Activated CD4-positive, alpha-beta T cell treated with anti-CD3 and anti-CD28 coated beads for 36 hours (primary cell): ENCODE measurements around the gene FSTL4. TPM values are rescaled to one million over a fixed set of nuclear protein-coding genes. Genes with fewer than 3 reads are reported as not detected.

ENCODE experiments used
- ATAC-seq: fragments of 200-7000 bp; cut with Tn5 transposase; one replicate; pipeline ENCODE4 v1.10.0; 2021; ENCODE audit warnings: mild to moderate bottlenecking, moderate library complexity
- CTCF ChIA-PET: fragments of 350-600 bp; sonication (Branson Sonifier 250); formaldehyde crosslinking; loops from one replicate; lab custom pipeline; 2021; ENCODE audit warnings: antibody characterized with exemption; lab: Charles Lee
- POLR2A ChIA-PET: fragments of 350-600 bp; sonication (Branson Sonifier 250); formaldehyde crosslinking; loops from one replicate; lab custom pipeline; 2021; ENCODE audit warnings: antibody characterized with exemption, inconsistent platforms; lab: Charles Lee
- DNase-seq: peaks from one replicate; pipeline ENCODE4 v3.0.0-alpha.2; 2020
- H3K27ac Mint-ChIP-seq: one replicate; pipeline ENCODE4 v1.8.0; 2021; ENCODE audit warnings: mixed read lengths
- H3K27me3 Mint-ChIP-seq: one replicate; pipeline ENCODE4 v1.8.0; 2021; ENCODE audit warnings: mixed read lengths
- H3K36me3 Mint-ChIP-seq: one replicate; pipeline ENCODE4 v1.8.0; 2021; ENCODE audit warnings: low read depth, mixed read lengths
- H3K4me1 Mint-ChIP-seq: one replicate; pipeline ENCODE4 v1.8.0; 2021; ENCODE audit warnings: mixed read lengths
- H3K4me3 Mint-ChIP-seq: one replicate; pipeline ENCODE4 v1.8.0; 2021; ENCODE audit warnings: mild to moderate bottlenecking, moderate library complexity, mixed read lengths
- H3K9me3 Mint-ChIP-seq: one replicate; pipeline ENCODE4 v1.8.0; 2021; ENCODE audit warnings: low read depth, mixed read lengths
- intact Hi-C, 2 experiments: fragments of 100-400 bp; cut with DNase I in 1 of 2; cut with micrococcal nuclease in 1 of 2; formaldehyde crosslinking; loops; one replicate each; pipeline versions ENCODE4 v1.14.2 to v1.15.1; 2022 to 2024; cut with DNase I, micrococcal nuclease
- total RNA-seq, 2 experiments: library from RNA; stranded (reverse); gene quantifications; one replicate each; pipeline ENCODE4 v1.2.3, GENCODE V29; 2021

Gene FSTL4
- total RNA-seq, 2 experiments from 2014 or later, result not detected

DNA sequence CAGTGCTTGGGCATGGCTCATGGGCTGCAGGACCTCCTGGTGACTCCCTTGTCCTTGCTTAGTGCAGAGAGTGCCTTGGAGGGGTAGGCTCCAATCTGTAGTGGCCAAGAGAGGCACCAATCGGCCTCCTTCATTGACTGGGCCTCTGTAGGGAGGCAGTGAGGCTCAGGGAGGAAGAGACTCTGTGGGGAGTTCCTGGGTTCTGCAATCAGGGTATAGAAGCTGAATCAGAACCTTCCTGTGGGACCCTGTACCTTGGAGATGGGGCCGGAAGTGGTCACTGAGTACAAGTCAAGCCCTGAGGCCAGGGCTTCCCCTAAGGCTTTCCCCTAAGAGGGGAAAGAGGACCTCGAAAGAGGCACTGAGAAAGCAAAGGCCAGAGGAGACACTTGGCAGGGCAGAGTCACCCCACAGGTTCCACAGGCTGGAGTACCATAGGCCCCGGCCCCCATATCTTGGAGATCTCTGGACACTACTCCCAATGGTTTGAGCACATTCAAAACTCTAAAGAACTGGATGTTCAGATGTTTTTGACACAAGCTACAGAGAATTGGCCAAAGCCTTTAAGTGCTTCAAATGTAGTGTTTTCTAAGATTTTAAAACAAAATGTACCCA is 370.0 kb downstream of the FSTL4 start:
- DNase-seq, result no peak
- no peak for ATAC-seq
- Mint-ChIP-seq H3K4me3 (no peak overlapping the region), H3K27ac (no peak overlapping the region), H3K36me3 (no peaks in the 10 kb centered on the region), H3K27me3 (no peaks in the 10 kb centered on the region), H3K4me1 (peaks cover 27% of the 10 kb centered on the region), H3K9me3 (no peaks in the 10 kb centered on the region)
- intact Hi-C loops, result no loop called here
- ChIA-PET CTCF (no interaction called here), POLR2A (no interaction called here)

DNA sequence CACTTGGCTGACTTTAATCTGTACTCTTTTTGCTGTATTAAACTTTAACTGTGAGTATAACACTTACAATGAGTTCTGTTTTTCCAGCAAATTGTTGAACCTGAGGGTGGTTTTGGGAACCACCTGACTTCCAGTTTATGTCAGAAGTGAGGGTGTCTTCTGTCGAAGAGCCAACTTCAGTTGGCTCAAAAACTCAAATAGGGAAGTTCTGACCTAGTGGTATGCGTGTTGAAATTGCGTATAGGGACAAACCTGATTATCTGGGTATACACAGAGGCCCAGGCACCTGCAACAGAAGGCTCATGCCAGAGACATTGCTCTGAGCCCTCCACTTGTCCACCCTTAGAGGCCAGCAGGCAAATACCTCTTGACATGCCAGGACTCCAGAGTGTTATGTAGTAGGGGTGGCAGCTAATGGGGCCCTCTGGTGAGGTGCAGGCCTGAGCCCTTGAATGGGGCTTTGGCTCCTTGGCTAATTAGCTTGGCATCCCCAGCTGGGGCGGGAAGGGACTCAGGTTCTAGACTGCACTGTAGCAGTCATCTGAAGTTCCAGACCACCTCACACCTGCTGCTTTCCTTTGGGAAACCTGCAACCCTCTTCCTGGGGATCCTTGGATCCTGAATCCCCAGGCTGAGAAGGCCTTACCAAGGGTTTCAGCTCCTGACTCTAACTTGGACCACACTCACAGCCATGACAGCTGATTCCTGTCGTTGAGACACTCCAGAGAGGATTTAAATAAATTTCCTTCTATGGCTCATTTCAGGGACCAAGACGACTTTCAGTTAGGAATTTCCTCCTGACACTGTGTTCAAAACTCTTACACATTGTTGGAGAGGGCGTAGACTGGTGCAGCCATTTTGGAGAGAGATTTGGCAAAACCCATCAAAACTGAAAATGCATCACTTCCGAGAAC is 370.9 kb downstream of the FSTL4 start:
- CTCF ChIA-PET, result no interaction called here
- no peak for ATAC-seq

DNA sequence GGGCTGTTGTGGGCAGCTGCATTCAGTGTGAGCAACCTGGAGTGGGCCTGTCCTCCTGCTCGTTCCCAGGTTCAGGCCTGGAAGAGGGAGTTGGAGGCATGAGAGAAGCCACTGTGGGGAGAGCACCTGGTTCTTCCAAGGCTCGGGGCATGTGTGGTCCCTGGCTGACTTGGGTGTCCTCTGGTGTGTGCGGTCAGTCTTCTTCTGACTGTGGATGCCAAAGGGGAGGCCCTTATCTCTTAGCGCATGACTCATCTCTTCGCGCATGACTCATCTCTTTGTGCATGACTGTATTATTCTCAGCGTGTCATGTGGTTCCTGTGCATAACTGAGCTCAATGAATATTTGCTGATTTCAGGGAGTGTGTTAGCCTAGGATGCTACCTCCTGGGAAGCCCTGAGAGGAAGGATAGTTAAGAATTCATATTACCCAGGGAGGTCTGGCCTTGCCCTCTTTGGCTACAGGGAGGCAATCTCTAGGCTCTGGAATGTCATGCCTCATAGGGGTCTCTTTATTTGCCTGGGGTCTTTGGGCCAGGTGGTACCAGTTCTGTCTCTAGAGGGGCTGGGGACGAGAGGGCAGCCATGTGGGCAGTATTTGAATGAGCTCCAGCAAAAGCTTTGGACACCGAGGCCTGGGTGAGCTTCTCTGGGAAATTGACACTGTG is 371.8 kb downstream of the FSTL4 start:
- ChIA-PET POLR2A (no interaction called here), CTCF (no interaction called here)
- peak; percentile 85 for ATAC-seq
- Mint-ChIP-seq H3K9me3 (no peaks in the 10 kb centered on the region), H3K27me3 (no peaks in the 10 kb centered on the region), H3K4me1 (peaks cover 25% of the 10 kb centered on the region), H3K36me3 (no peaks in the 10 kb centered on the region), H3K4me3 (no peak overlapping the region), H3K27ac (no peak overlapping the region)
- intact Hi-C loops, result no loop called here
- peak; percentile 78 for DNase-seq

More for the DNA sequence above, 370.9 kb downstream of the FSTL4 start:
- DNase-seq, result no peak
- Mint-ChIP-seq H3K4me1 (peaks cover 27% of the 10 kb centered on the region), H3K36me3 (no peaks in the 10 kb centered on the region), H3K27ac (no peak overlapping the region), H3K9me3 (no peaks in the 10 kb centered on the region), H3K27me3 (no peaks in the 10 kb centered on the region), H3K4me3 (no peak overlapping the region)
- POLR2A ChIA-PET, result interaction anchor here (0.5 kb wide), 1 partner anchor 290 kb away, joined by 3 read pairs; no protein-coding TSS in a partner anchor
- intact Hi-C loops, result no loop called here

- no peaks in the 10 kb centered on the region for H3K27me3 Mint-ChIP-seq
- H3K27ac Mint-ChIP-seq, result no peak overlapping the region
- DNase-seq, result no peak
- ATAC-seq, result no peak
- H3K4me3 Mint-ChIP-seq, result no peak overlapping the region
- ChIA-PET POLR2A (no interaction called here), CTCF (interaction anchor here (0.6 kb wide), 1 partner anchor 125 kb away, joined by 3 read pairs; no protein-coding TSS in a partner anchor)
- intact Hi-C loops, result no loop called here
- H3K36me3 Mint-ChIP-seq, result no peaks in the 10 kb centered on the region
- H3K4me1 Mint-ChIP-seq, result peaks cover 11% of the 10 kb centered on the region
- no peaks in the 10 kb centered on the region for H3K9me3 Mint-ChIP-seq
Measured at GRCh38 chr5:133238426-133239205, 373.7 kb downstream of the FSTL4 start.

DNA sequence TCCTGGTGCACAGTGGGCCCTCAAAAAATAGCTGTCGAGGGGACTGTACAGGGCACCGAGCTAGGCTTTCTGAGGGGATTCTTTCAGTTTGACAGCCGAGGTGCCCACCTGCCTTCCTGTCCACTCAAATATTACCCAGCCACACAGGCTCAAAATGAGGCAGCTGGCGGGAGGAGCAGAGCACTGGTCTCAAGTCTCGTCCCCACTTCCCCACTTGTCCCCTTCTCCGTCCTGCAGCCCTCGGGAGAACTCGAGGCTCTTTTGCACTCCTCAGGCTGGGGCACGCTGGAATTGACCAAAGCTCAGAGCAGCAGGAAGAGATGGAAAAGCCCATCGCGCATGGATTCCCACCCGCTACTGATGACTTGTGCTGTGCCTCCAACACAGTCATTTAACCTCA is 375.4 kb downstream of the FSTL4 start:
- CTCF ChIA-PET, result interaction anchor here (0.6 kb wide), 1 partner anchor 61 kb away, joined by 3 read pairs; no protein-coding TSS in a partner anchor
- peaks cover 9% of the 10 kb centered on the region for H3K4me1 Mint-ChIP-seq
- DNase-seq, result no peak
- H3K4me3 Mint-ChIP-seq, result no peak overlapping the region
- ATAC-seq, result no peak
- H3K27ac Mint-ChIP-seq, result no peak overlapping the region
- no peaks in the 10 kb centered on the region for H3K27me3 Mint-ChIP-seq
- no peaks in the 10 kb centered on the region for H3K9me3 Mint-ChIP-seq
- POLR2A ChIA-PET, result no interaction called here
- no peaks in the 10 kb centered on the region for H3K36me3 Mint-ChIP-seq
- intact Hi-C loops, result no loop called here

DNA sequence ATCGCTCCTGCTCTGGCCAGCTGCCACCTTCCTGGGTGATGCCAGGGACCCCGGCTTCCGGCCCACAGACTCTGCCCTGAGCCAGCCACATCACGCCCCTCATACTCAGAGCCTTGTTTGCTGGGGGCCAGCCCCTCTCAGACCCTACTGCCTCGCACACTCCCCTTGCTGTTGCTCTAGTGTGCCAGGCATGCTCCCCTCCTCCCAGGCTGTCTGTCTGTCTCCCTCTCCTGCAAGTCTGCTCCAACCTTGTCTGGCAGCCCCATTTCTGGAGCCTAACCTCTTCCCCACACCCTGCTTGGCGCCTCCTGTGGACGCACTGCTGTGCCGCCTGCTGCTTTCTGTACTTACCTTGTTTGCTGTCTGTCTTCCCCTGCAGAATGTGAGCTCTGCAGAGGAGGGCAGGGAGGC is 375.8 kb downstream of the FSTL4 start:
- Mint-ChIP-seq H3K27ac (no peak overlapping the region), H3K27me3 (no peaks in the 10 kb centered on the region), H3K4me1 (peaks cover 9% of the 10 kb centered on the region), H3K9me3 (no peaks in the 10 kb centered on the region), H3K4me3 (no peak overlapping the region), H3K36me3 (no peaks in the 10 kb centered on the region)
- DNase-seq (no peak), ATAC-seq (no peak)
- intact Hi-C loops, result no loop called here
- POLR2A ChIA-PET, result no interaction called here
- CTCF ChIA-PET, result interaction anchor here (0.6 to 0.7 kb wide), 2 partner anchors 10 to 60 kb away, joined by 3 read pairs; no protein-coding TSS in a partner anchor

- ATAC-seq (no peak), DNase-seq (no peak)
- Mint-ChIP-seq H3K27me3 (no peaks in the 10 kb centered on the region), H3K27ac (no peak overlapping the region), H3K4me3 (no peak overlapping the region), H3K4me1 (peaks cover 8% of the 10 kb centered on the region), H3K9me3 (no peaks in the 10 kb centered on the region), H3K36me3 (no peaks in the 10 kb centered on the region)
- POLR2A ChIA-PET, result no interaction called here
- intact Hi-C loops, result no loop called here
- CTCF ChIA-PET, result interaction anchor here (0.6 to 0.7 kb wide), 2 partner anchors 10 to 514 kb away, joined by 3 read pairs; no protein-coding TSS in a partner anchor
Measured at GRCh38 chr5:133235696-133236426, 376.5 kb downstream of the FSTL4 start.

- Mint-ChIP-seq H3K36me3 (no peaks in the 10 kb centered on the region), H3K4me1 (peaks cover 4% of the 10 kb centered on the region), H3K9me3 (no peaks in the 10 kb centered on the region), H3K27me3 (no peaks in the 10 kb centered on the region), H3K4me3 (no peak overlapping the region), H3K27ac (no peak overlapping the region)
- ATAC-seq, result no peak
- ChIA-PET CTCF (interaction anchor here (0.6 to 0.8 kb wide), 2 partner anchors 37 to 515 kb away, joined by 3 read pairs; no protein-coding TSS in a partner anchor), POLR2A (no interaction called here)
- intact Hi-C loops, result no loop called here
- DNase-seq, result no peak
Measured at GRCh38 chr5:133234911-133235310, 377.4 kb downstream of the FSTL4 start.

GRCh38 chr5:133234273-133234672 is 378.1 kb downstream of the FSTL4 start:
- no peaks in the 10 kb centered on the region for H3K36me3 Mint-ChIP-seq
- ChIA-PET CTCF (no interaction called here), POLR2A (no interaction called here)

GRCh38 chr5:133233616-133234015 is 378.7 kb downstream of the FSTL4 start:
- H3K27ac Mint-ChIP-seq, result no peak overlapping the region
- CTCF ChIA-PET, result no interaction called here

More at GRCh38 chr5:133234273-133234672, 378.1 kb downstream of the FSTL4 start:
- H3K4me3 Mint-ChIP-seq, result no peak overlapping the region
- DNase-seq, result no peak
- intact Hi-C loops, result no loop called here
- no peaks in the 10 kb centered on the region for H3K27me3 Mint-ChIP-seq
- peaks cover 2% of the 10 kb centered on the region for H3K4me1 Mint-ChIP-seq
- H3K9me3 Mint-ChIP-seq, result no peaks in the 10 kb centered on the region
- ATAC-seq, result no peak
- no peak overlapping the region for H3K27ac Mint-ChIP-seq

More at GRCh38 chr5:133233616-133234015, 378.7 kb downstream of the FSTL4 start:
- H3K9me3 Mint-ChIP-seq, result no peaks in the 10 kb centered on the region
- H3K27me3 Mint-ChIP-seq, result no peaks in the 10 kb centered on the region
- intact Hi-C loops, result no loop called here
- peaks cover 2% of the 10 kb centered on the region for H3K4me1 Mint-ChIP-seq
- POLR2A ChIA-PET, result no interaction called here
- H3K36me3 Mint-ChIP-seq, result no peaks in the 10 kb centered on the region
- no peak for ATAC-seq
- H3K4me3 Mint-ChIP-seq, result no peak overlapping the region
- no peak for DNase-seq
